Suprapubic skin (tissue), 3 donors: ENCODE results near the gene RAD54L.

ENCODE experiments used
- CTCF ChIP-seq, 2 donors: fragments of 200-600 bp in 1 of 2; fragments of 450-650 bp in 1 of 2; sonication (generic) in 1 of 2; IDR thresholded peaks; one replicate each; pipeline ENCODE4 v1.5.1; 2016 to 2019; ENCODE audit warnings: antibody characterized with exemption in 2 of 2, mild to moderate bottlenecking in 1 of 2, moderate library complexity in 1 of 2
- POLR2A ChIP-seq, 2 donors: fragments of 450-650 bp; IDR thresholded peaks; one replicate each; pipeline ENCODE4 v1.6.1; 2017; ENCODE audit warnings: antibody characterized with exemption in 2 of 2, mild to moderate bottlenecking in 2 of 2, moderate library complexity in 2 of 2

- no peak for TF ChIP-seq CTCF (IDR thresholded peaks at IDR 0.05)
- TF ChIP-seq POLR2A (IDR thresholded peaks at IDR 0.05): no peak
These were observed 47.7 kb downstream of the RAD54L start for GRCh38 chr1:46295306-46295705.
